ENCODE measurements around the gene SARS2.

- no peak for TF ChIP-seq CTCF (conservative IDR thresholded peaks at IDR 0.05; ENCODE audit: low read depth, low read length)
- no peak for TF ChIP-seq EZH2 (IDR thresholded peaks at IDR 0.05; ENCODE audit: low read length, unreplicated experiment)
- no peak for TF ChIP-seq EZH2phosphoT487 (IDR thresholded peaks at IDR 0.05; ENCODE audit: borderline replicate concordance, low read length)
These were observed 8.9 kb downstream of the SARS2 start for GRCh38 chr19:38921420-38922274.

Data from PC-3 (cell line).